K562 (cell line): Measurements from ENCODE around the gene COL9A3. TPM values are rescaled to one million over a fixed set of nuclear protein-coding genes. Genes with fewer than 3 reads are reported as not detected.

Source experiments
- ATAC-seq: fragments of 200-7000 bp; cut with Tn5 transposase; 3 replicates; pipeline ENCODE4 v1.9.1; 2020; ENCODE audit warnings: moderate library complexity
- BruUV-seq: library from RNA; stranded (reverse); fragments of 400-500 nt; replicated peaks from 2 replicates; lab custom pipeline; 2021; lab: Mats Ljungman, UMichigan
- CTCF ChIA-PET: fragments of 300-600 bp; formaldehyde crosslinking; extraction: SDS; loops from one replicate; lab custom pipeline; 2021; ENCODE audit warnings: low intra/inter-chr PET ratio; lab: Yijun Ruan, JAX
- POLR2A ChIA-PET: fragments of 300-600, 350-650 bp; sonication (Branson Sonifier 250); formaldehyde crosslinking; extraction: SDS; loops from one replicate; lab custom pipeline; 2021; ENCODE audit warnings: antibody characterized with exemption, inconsistent platforms; lab: Yijun Ruan, JAX
- DNase-seq, 4 experiments: peaks; one replicate each; pipeline versions ENCODE4 v3.0.0 to v3.0.0-alpha.2; 2011 to 2018; ENCODE audit warnings: low spot score in 3 of 4, mixed read lengths in 3 of 4; ENCODE audit errors: extremely low read depth in 1 of 4
- FAIRE-seq: peaks from 2 replicates; lab custom pipeline; 2011; peaks lifted over from hg19 to GRCh38; lab: Jason Lieb, UNC
- H2AFZ ChIP-seq: 2 replicates; pipeline ENCODE4 v1.6.0; 2011; ENCODE audit warnings: low read depth, low read length, control low read depth, inconsistent platforms
- H3K27ac ChIP-seq: fragments of 200-600 bp; 3 replicates; pipeline ENCODE4 v1.8.0; 2011; ENCODE audit warnings: low read depth, mild to moderate bottlenecking, control low read depth, inconsistent platforms, low read length, moderate library complexity, mixed read lengths; ENCODE audit errors: extremely low read depth
- H3K27me3 ChIP-seq, 2 experiments: fragments of 300-600 bp in 1 of 2; 2 replicates in 1 of 2; 3 replicates in 1 of 2; pipeline versions ENCODE4 v1.6.0 to v1.8.0; 2011; ENCODE audit warnings: inconsistent platforms in 2 of 2, low read length in 2 of 2, mild to moderate bottlenecking in 1 of 2, mixed read lengths in 1 of 2, moderate library complexity in 1 of 2; ENCODE audit not compliant: control insufficient read depth in 2 of 2, insufficient read depth in 2 of 2
- H3K36me3 ChIP-seq: fragments of 300-600 bp; 3 replicates; pipeline ENCODE4 v1.8.0; 2011; ENCODE audit warnings: mild to moderate bottlenecking, low read length, inconsistent platforms; ENCODE audit not compliant: control insufficient read depth, insufficient read depth
- H3K4me1 ChIP-seq, 2 experiments: fragments of 200-600 bp in 1 of 2; replicated peaks in 1 of 2; 2 replicates in 1 of 2; 3 replicates in 1 of 2; pipeline versions ENCODE4 v1.5.1 to v1.8.0; 2011; ENCODE audit warnings: inconsistent platforms in 2 of 2, low read length in 2 of 2, mild to moderate bottlenecking in 1 of 2, mixed read lengths in 1 of 2, moderate library complexity in 1 of 2; ENCODE audit not compliant: control insufficient read depth in 2 of 2, insufficient read depth in 2 of 2
- H3K4me2 ChIP-seq: 2 replicates; pipeline ENCODE4 v1.6.1; 2011; ENCODE audit warnings: low read length, control low read depth, inconsistent platforms, mixed read lengths; ENCODE audit not compliant: insufficient read depth
- H3K4me3 ChIP-seq: fragments of 200-600 bp; sonication (generic), shearing (Covaris generic); 2 replicates; pipeline ENCODE4 v1.5.1; 2016; ENCODE audit warnings: control low read depth, inconsistent platforms
- H3K79me2 ChIP-seq: fragments of 200-600 bp; 3 replicates; pipeline ENCODE4 v1.8.0; 2011; ENCODE audit warnings: low read length, inconsistent platforms; ENCODE audit not compliant: control insufficient read depth, insufficient read depth
- H3K9ac ChIP-seq, 2 experiments: 2 replicates each; pipeline versions ENCODE4 v1.6.0 to v1.6.1; 2011; ENCODE audit warnings: low read depth in 2 of 2, low read length in 2 of 2, control low read depth in 1 of 2, inconsistent platforms in 1 of 2, mild to moderate bottlenecking in 1 of 2, mixed read lengths in 1 of 2; ENCODE audit not compliant: insufficient read depth in 1 of 2
- H3K9me1 ChIP-seq: one replicate; pipeline ENCODE4 v1.6.0; 2011; ENCODE audit warnings: inconsistent platforms, mild to moderate bottlenecking, low read length, moderate library complexity; ENCODE audit not compliant: control insufficient read depth, insufficient read depth
- H3K9me3 ChIP-seq: replicated peaks from 2 replicates; pipeline ENCODE4 v1.5.1; 2011; ENCODE audit warnings: low read depth, low read length, inconsistent platforms; ENCODE audit not compliant: control insufficient read depth, insufficient read depth
- H4K20me1 ChIP-seq: replicated peaks from 2 replicates; pipeline ENCODE4 v1.6.1; 2011; ENCODE audit warnings: low read length, inconsistent platforms, mixed read lengths; ENCODE audit not compliant: control insufficient read depth, insufficient read depth
- C11orf30 ChIP-seq: fragments of 450-650 bp; IDR thresholded peaks from 2 replicates; pipeline ENCODE4 v1.6.1; 2016; ENCODE audit warnings: low read depth, mild to moderate bottlenecking
- CTCF ChIP-seq, 3 experiments: IDR thresholded peaks in 2 of 3; conservative IDR thresholded peaks in 1 of 3; 2 replicates each; pipeline ENCODE4 v1.5.1; 2011 to 2012; ENCODE audit warnings: low read length in 3 of 3, mild to moderate bottlenecking in 3 of 3, control low read depth in 2 of 3, improper control_type of control experiment in 1 of 3, inconsistent platforms in 1 of 3, low read depth in 1 of 3, mixed read lengths in 1 of 3, moderate library complexity in 1 of 3; ENCODE audit not compliant: insufficient read depth in 2 of 3
- KDM2B ChIP-seq: fragments of 250-450 bp; sonication (Bioruptor Pico); IDR thresholded peaks from 2 replicates; pipeline ENCODE4 v1.8.0; 2021; ENCODE audit warnings: mild to moderate bottlenecking, moderate library complexity
- MAFF ChIP-seq: IDR thresholded peaks from 2 replicates; pipeline ENCODE4 v1.6.1; 2012; ENCODE audit warnings: low read length, improper control_type of control experiment
- MAFG ChIP-seq: fragments of 450-650 bp; conservative IDR thresholded peaks from 2 replicates; pipeline ENCODE4 v1.6.1; 2016; ENCODE audit warnings: missing genetic modification characterization, missing compliant biosample characterization
- MAFK ChIP-seq: IDR thresholded peaks from 2 replicates; pipeline ENCODE4 v1.6.1; 2011; ENCODE audit warnings: low read length, improper control_type of control experiment
- NFIC ChIP-seq: fragments of 450-650 bp; IDR thresholded peaks from 2 replicates; pipeline ENCODE4 v1.6.1; 2017; ENCODE audit warnings: mild to moderate bottlenecking, inconsistent platforms
- SMAD2 ChIP-seq: fragments of 150-350 bp; IDR thresholded peaks from 2 replicates; pipeline ENCODE4 v1.6.1; 2014; ENCODE audit warnings: low read depth, mild to moderate bottlenecking, low read length
- THRAP3 ChIP-seq: fragments of 450-650 bp; IDR thresholded peaks from 2 replicates; pipeline ENCODE4 v1.6.1; 2016; ENCODE audit warnings: mild to moderate bottlenecking, inconsistent platforms, borderline replicate concordance
- ZBTB11 ChIP-seq, 3 experiments: fragments of 200-800 bp in 1 of 3; fragments of 250-450 bp in 1 of 3; fragments of 450-650 bp in 1 of 3; sonication (Bioruptor Pico) in 1 of 3; sonication (Bioruptor generic) in 1 of 3; formaldehyde crosslinking in 1 of 3; IDR thresholded peaks; 2 replicates each; pipeline versions ENCODE4 v1.6.1 to v1.8.0; 2016 to 2022; ENCODE audit warnings: mild to moderate bottlenecking in 2 of 3, missing genetic modification characterization in 2 of 3, missing compliant biosample characterization in 1 of 3, moderate library complexity in 1 of 3
- ZNF316 ChIP-seq: fragments of 450-650 bp; IDR thresholded peaks from 2 replicates; pipeline ENCODE4 v1.6.1; 2016
- ZNF589 ChIP-seq: fragments of 200-800 bp; sonication (Bioruptor generic); IDR thresholded peaks from 2 replicates; pipeline ENCODE4 v1.6.1; 2016; ENCODE audit warnings: low read depth, missing genetic modification characterization, missing compliant biosample characterization
- WGBS: fragments of 100-300 bp; shearing (Covaris generic); methylation state at CpG from one replicate; pipeline ENCODE4 v1.1.6; 2016; ENCODE audit warnings: low coverage, mixed read lengths; ENCODE audit not compliant: insufficient coverage; ENCODE audit errors: missing lambda C conversion rate; 5-methylcytosine and 5-hydroxymethylcytosine counted together
- in situ Hi-C: fragments of 300-500 bp; cut with MboI; formaldehyde crosslinking; loops from 4 replicates; pipeline ENCODE4 v1.15.0; 2018; ENCODE audit warnings: inconsistent platforms, mixed read lengths
- intact Hi-C: fragments of 100-400 bp; cut with micrococcal nuclease; formaldehyde crosslinking; loops from 2 replicates; pipeline ENCODE4 v1.14.2; 2022
- polyA plus RNA-seq, 8 experiments: library from polyadenylated mRNA; depleted of rRNA in 4 of 8; stranded (reverse) in 5 of 8; unstranded in 3 of 8; fragments of >200 nt; fragmentation: Nextera tagmentation in 2 of 8; fragmentation: Illumina TruSeq in 1 of 8; extraction: Ambion mirVana in 2 of 8; extraction: Trizol in 1 of 8; gene quantifications; 2 replicates each; pipeline versions ENCODE4 v1.2.1 to v1.2.3, GENCODE V29; 2011 to 2014; ENCODE audit warnings: inconsistent platforms in 1 of 8, missing spikeins in 1 of 8
- total RNA-seq, 7 experiments: library from RNA; depleted of rRNA in 6 of 7; stranded (reverse); fragments of >200 nt in 6 of 7; fragmentation: Illumina TruSeq in 2 of 7; extraction: Trizol in 2 of 7; gene quantifications; 2 replicates each; pipeline versions ENCODE4 v1.2.1 to v1.2.3, GENCODE V29; 2011 to 2021; ENCODE audit warnings: low replicate concordance in 1 of 7

COL9A3 gene
- total and polyA plus RNA-seq, 9 of the 15 experiments (the other 6 are each of a cell fraction or from before 2014, with no cell fraction given): 0.14 to 3.6 (median 0.88) TPM; not detected in 1

GRCh38 chr20:62887152-62887859 lies 70.5 kb downstream of the COL9A3 start:
- peak; percentile 91 for TF ChIP-seq ZNF316
- TF ChIP-seq CTCF (IDR thresholded peaks at IDR 0.05 in 2 of 3, conservative IDR thresholded peaks at IDR 0.05 in 1 of 3; ENCODE audit: insufficient read depth in 2 of 3, low read depth in 1 of 3, low read length in 3 of 3): peak in 1 of 3 experiments; percentile 19; a peak in 1 of 6 replicates
- no peak for TF ChIP-seq THRAP3
- peak; percentile 74 for TF ChIP-seq MAFK
- no peak for TF ChIP-seq KDM2B (CRISPR knock-in tag)
- peak; percentile 81 for TF ChIP-seq MAFF
- TF ChIP-seq MAFG (tag): peak; percentile 75
- TF ChIP-seq ZBTB11 (CRISPR knock-in tag; IDR thresholded peaks at IDR 0.05): 0 out of 6 replicates have a peak, but pooled peaks of 1 of the 3 experiments have one; percentile 49
- TF ChIP-seq NFIC: peak; percentile 83
- no peak for TF ChIP-seq SMAD2
- peak; percentile 81 for TF ChIP-seq C11orf30
- TF ChIP-seq ZNF589 (CRISPR knock-in tag): no peak
- in situ Hi-C loops: no loop called here
- FAIRE-seq: no peak
- Histone ChIP-seq H3K4me2 (no peak overlapping the region), H3K79me2 (no peaks in the 10 kb centered on the region), H3K27me3 (no peaks in the 10 kb centered on the region), H3K9ac (peak overlapping the region in 1 of 2 experiments; percentile 36; a peak in 2 of 4 replicates), H2AFZ (no peak overlapping the region), H3K36me3 (peaks cover 66% of the 10 kb centered on the region), H3K4me1 (peaks cover 0 to 14% of the 10 kb centered on the region in 2 experiments; a peak in 2 of 5 replicates), H4K20me1 (no peaks in the 10 kb centered on the region), H3K27ac (no peak overlapping the region), H3K4me3 (no peak overlapping the region), H3K9me3 (no peaks in the 10 kb centered on the region), H3K9me1 (peaks cover 4% of the 10 kb centered on the region)
- peak; percentile 75 for ATAC-seq
- intact Hi-C loops: no loop called here
- WGBS: 45% methylated on average over 13 of the region's 13 CpGs
- peak in 1 of 4 experiments; percentile 47 for DNase-seq
- POLR2A ChIA-PET: interaction anchor here (0.8 to 3.1 kb wide), 3 partner anchors 10 to 74 kb away, joined by 3 to 16 read pairs (median 4); no protein-coding TSS in a partner anchor
- no TSS peak for BruUV-seq
- CTCF ChIA-PET: no interaction called here
